GM12865 (cell line): ENCODE results near the gene CCNK.

Source experiments
- DNase-seq: peaks from one replicate; pipeline ENCODE4 v3.0.0; 2010; ENCODE audit warnings: low read depth
- H3K4me3 ChIP-seq: 2 replicates; pipeline ENCODE4 v1.5.1; 2011; ENCODE audit warnings: mild to moderate bottlenecking, low read depth, low read length, control low read depth
- CTCF ChIP-seq: IDR thresholded peaks from 2 replicates; pipeline ENCODE4 v1.5.1; 2011; ENCODE audit warnings: low read length, control low read depth, low read depth, inconsistent platforms; ENCODE audit not compliant: insufficient read depth; ENCODE audit errors: missing control alignments

Gene CCNK

GRCh38 chr14:99538733-99539132, 57.5 kb downstream of the CCNK start:
- TF ChIP-seq CTCF, result no peak
- H3K4me3 ChIP-seq, result no peak overlapping the region
- no peak for DNase-seq

- no peak for TF ChIP-seq CTCF
- H3K4me3 ChIP-seq, result no peak overlapping the region
- DNase-seq, result no peak
These were observed 58.3 kb downstream of the CCNK start for GRCh38 chr14:99539491-99539890.

- no peak overlapping the region for H3K4me3 ChIP-seq
- TF ChIP-seq CTCF, result no peak
- DNase-seq, result no peak
These were observed 59.2 kb downstream of the CCNK start for GRCh38 chr14:99540196-99541032.

GRCh38 chr14:99541211-99541610, 60.0 kb downstream of the CCNK start:
- no peak for TF ChIP-seq CTCF
- no peak overlapping the region for H3K4me3 ChIP-seq

GRCh38 chr14:99541677-99542470, 60.7 kb downstream of the CCNK start:
- no peak overlapping the region for H3K4me3 ChIP-seq
- TF ChIP-seq CTCF, result no peak
- no peak for DNase-seq

More at GRCh38 chr14:99541211-99541610, 60.0 kb downstream of the CCNK start:
- no peak for DNase-seq

GRCh38 chr14:99542566-99542965, 61.4 kb downstream of the CCNK start:
- no peak for DNase-seq
- H3K4me3 ChIP-seq, result no peak overlapping the region
- no peak for TF ChIP-seq CTCF
